Mesodermal cell (in vitro differentiated cells): Measurements from ENCODE around the gene OR2T1.
"Not testable (repeated sequence)": the region's sequence is repeated elsewhere in the genome, so short reads cannot be mapped to it uniquely, and the experiment has no call there.

ENCODE experiments used
- H3K27ac ChIP-seq: 2 replicates; pipeline ENCODE4 v1.7.0; 2013; ENCODE audit warnings: mild to moderate bottlenecking, low read depth, low read length, moderate library complexity; ENCODE audit not compliant: severe bottlenecking
- H3K36me3 ChIP-seq: 2 replicates; pipeline ENCODE4 v1.7.1; 2013; ENCODE audit warnings: mild to moderate bottlenecking, low read length, moderate library complexity; ENCODE audit not compliant: control insufficient read depth, insufficient read depth
- H3K4me1 ChIP-seq: one replicate; pipeline ENCODE4 v1.7.1; 2013; ENCODE audit warnings: mild to moderate bottlenecking, low read length; ENCODE audit not compliant: insufficient read depth, control insufficient read depth, poor library complexity, severe bottlenecking
- H3K4me3 ChIP-seq: 2 replicates; pipeline ENCODE4 v1.7.0; 2013; ENCODE audit warnings: low read length, control low read depth, mild to moderate bottlenecking; ENCODE audit not compliant: insufficient read depth, poor library complexity, severe bottlenecking; ENCODE audit errors: extremely low read depth
- H3K9me3 ChIP-seq: 2 replicates; pipeline ENCODE4 v1.7.1; 2013; ENCODE audit warnings: mild to moderate bottlenecking, low read length, moderate library complexity; ENCODE audit not compliant: control insufficient read depth
- WGBS, 2 experiments: methylation state at CpG; one replicate each; pipeline ENCODE4 v1.1.5; 2013; ENCODE audit warnings: missing lambda C conversion rate in 2 of 2; ENCODE audit not compliant: insufficient coverage in 2 of 2; 5-methylcytosine and 5-hydroxymethylcytosine counted together

Gene OR2T1

DNA sequence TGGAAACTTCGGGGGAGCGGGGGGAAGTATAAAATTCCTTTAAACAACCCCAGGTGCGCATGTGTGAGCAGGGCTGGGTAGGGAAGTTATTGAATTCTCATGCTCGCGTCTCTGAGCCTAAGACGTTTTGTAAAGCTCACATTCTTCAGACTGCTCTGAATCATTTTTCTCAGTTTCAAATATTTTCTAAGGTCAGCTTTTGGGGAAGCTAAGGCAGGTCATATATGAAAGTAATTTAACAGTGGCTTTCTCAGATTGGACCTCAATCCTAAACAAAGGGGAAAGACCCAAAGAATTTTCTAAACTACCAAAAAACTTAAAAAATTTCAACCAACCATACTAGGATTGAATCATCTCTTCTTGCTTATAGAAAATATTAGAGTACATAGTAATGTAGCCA is 32.1 kb downstream of the OR2T1 start:
- not testable (repeated sequence) for H3K27ac ChIP-seq, H3K36me3 ChIP-seq, H3K4me3 ChIP-seq, H3K9me3 ChIP-seq, H3K4me1 ChIP-seq
- no CpG with 5 or more reads among the region's 6 CpGs for WGBS, 2 experiments

DNA sequence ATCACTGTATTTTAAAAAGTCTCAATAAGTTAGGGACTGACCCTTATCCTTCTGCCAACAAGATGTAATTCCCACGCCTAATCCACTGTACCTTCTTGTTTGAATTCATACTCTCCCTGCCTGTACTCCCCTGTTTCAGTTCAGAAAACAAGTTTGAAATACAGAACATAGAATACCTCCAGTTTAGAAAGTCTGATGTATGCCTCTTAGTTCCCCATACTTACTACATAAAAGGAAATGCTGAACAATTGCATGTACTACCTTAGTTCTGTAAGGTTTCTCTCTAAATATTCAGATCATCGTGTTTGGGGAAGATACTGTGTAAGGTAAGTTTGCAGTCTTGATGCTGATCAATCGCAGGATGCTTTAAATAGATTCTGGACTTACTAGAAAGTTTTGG is 33.5 kb downstream of the OR2T1 start:
- H3K27ac ChIP-seq, H3K4me3 ChIP-seq, H3K9me3 ChIP-seq, H3K4me1 ChIP-seq, H3K36me3 ChIP-seq: not testable (repeated sequence)
- 73 to 75% methylated on average over 1 of the region's 3 CpGs for WGBS, 2 experiments

DNA sequence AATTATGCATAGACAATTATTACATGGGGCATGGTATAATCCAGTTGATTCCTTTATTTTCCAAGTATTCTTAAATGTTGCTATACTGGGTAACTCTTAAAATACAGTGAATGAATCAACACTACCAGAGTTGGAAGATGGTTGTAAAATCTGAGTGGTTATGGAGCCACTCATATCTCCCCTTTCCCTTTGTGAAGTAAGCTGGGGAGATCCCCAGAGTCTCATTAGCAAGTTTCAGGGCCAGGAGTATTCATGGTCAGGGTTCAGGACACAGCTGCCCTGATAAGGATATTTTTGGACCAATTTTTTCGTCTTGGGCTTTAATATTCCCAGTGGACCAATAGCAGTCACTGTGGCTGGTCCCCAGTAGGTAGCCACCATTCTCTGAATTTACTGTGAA is 35.8 kb downstream of the OR2T1 start:
- not testable (repeated sequence) for H3K4me1 ChIP-seq, H3K36me3 ChIP-seq, H3K9me3 ChIP-seq, H3K4me3 ChIP-seq, H3K27ac ChIP-seq
- WGBS, 2 experiments: no CpG with 5 or more reads among the region's 1 CpG

DNA sequence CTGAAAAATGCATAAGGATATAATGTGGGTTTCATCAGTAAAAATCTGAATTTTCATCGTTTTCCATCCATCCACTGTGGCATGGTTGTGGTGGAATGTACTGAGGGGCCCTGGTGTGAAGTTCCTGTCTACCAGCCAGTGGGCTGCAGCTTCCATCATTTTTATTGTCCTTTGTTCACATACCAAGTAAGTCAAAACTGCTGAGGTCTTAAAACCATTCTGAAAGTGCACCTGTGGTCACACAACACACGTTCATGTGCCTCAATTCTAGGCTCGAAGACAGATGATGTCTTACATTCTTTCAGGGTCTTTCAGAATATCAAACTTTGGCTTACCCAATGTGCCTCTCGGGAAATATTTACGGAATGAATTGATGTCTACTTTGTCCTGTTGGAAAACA is 36.4 kb downstream of the OR2T1 start:
- not testable (repeated sequence) for H3K4me1 ChIP-seq, H3K9me3 ChIP-seq, H3K4me3 ChIP-seq, H3K27ac ChIP-seq, H3K36me3 ChIP-seq
- WGBS, 2 experiments: 13 to 49% methylated on average over 1 to 2 of the region's 5 CpGs

DNA sequence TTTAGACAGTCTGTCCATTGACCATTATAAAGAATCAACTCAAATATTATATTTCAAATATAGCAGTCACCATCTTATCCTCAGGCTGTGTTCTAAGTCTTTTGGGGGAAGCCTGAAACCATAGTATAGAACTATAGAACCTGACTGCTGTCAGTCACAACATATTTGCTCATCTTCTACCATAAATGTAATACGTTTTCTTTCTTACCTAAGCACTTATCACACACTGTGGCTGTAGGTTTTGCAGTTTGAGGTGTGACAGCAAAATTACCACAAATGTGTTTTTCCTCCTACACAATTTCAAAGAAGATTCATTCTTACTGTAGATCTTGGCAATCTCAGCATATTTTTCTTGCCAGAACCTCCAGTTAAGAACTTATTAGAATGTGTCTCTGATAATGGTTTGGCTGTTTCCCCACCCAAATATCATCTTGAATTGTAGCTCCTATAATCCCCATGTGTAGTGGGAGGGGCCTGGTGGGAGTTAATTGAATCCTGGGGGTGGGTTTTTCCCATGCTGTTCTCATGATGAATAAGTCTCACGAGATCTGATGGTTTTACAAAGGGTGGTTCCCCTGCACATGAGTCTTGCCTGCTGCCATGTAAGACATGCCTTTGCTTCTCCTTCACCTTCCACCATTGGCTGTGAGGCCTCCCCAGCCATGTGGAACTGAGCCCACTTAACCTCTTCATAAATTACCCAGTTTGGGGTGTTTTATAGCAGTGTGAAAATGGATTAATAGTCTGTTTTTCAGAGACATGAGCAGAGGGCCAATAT is 39.8 kb downstream of the OR2T1 start:
- not testable (repeated sequence) for H3K4me1 ChIP-seq, H3K9me3 ChIP-seq, H3K4me3 ChIP-seq, H3K36me3 ChIP-seq, H3K27ac ChIP-seq
- no CpG with 5 or more reads among the region's 2 CpGs for WGBS, 2 experiments

DNA sequence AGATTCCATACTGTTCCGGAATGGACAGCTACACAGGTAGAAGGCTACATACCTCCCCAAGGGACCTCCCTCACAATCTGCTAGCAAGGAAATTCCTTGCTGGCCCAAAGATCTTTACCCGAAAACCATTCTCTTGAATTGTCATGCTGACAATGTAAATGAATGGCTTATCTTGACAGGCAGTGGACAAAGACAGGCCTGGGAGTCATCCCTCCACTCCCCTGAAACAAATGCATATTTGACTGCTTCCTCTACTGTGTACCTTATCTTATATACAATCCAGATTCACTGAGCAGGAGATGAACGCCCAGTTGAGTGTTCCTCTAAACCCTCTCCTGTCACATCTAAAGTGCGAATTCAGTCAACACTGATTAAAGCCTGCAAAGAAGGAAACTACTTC is 41.8 kb downstream of the OR2T1 start:
- H3K36me3 ChIP-seq, H3K4me1 ChIP-seq, H3K27ac ChIP-seq, H3K9me3 ChIP-seq, H3K4me3 ChIP-seq: not testable (repeated sequence)
- WGBS, 2 experiments: 74 to 94% methylated on average over 2 of the region's 4 CpGs

DNA sequence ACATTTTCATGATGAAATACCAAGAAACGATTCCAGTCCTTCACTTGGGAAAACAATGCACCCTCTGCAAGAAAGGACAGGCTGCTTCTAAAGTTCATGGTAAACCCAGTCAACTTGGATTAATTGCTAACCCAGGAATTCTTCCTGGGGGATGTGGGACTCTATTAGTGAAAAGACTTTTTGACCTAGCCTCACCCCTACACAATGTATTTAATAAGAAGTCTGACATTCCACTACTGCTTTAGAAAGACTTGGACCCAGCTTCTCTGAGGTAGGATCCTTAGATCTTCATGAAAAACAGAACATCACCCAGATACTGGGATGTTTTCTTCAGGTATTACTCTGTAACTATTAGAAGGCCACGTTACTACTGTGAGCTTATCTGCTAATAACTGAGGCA is 42.6 kb downstream of the OR2T1 start, which contains the start of gene OR2T2:
TSS of gene OR2T2 (plus strand) at position 239 of the 400 bp plus-strand sequence. CDS start 7,161 bp downstream, outside the sequence.
- not testable (repeated sequence) for H3K4me3 ChIP-seq, H3K4me1 ChIP-seq, H3K36me3 ChIP-seq, H3K27ac ChIP-seq, H3K9me3 ChIP-seq
- WGBS, 2 experiments: no CpG with 5 or more reads among the region's 2 CpGs

DNA sequence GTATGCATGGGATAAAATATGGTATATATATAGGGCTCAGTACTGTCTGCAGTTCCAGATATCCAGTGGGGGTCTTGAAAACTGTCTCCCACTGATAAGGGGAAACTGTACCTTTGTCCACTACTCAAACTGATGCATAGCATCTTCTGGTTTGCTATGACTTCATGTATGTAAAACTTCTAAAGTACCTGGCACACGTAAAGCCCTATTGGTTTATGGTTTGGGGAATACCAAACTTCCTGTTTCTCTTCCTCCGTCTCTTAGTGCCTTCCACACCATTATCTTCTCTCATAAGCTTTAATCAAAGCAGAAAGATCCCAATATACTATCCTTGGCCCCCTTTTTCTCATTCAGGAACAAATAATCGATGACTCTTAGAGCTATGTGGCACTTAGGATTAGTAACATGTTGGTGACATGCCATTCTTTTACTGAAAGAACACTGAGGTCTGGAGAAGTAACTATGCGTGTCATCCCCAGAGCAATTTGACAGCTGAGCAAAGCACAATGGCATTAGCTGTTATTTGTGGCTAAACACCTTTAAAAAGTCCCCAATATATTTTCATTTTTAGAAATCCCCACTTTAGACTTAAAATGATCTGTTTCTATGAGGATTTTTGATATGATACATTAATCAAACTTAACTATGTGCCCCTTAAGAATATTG is 45.7 kb downstream of the OR2T1 start:
- H3K27ac ChIP-seq, H3K9me3 ChIP-seq, H3K4me3 ChIP-seq, H3K36me3 ChIP-seq, H3K4me1 ChIP-seq: not testable (repeated sequence)
- no CpG with 5 or more reads among the region's 4 CpGs for WGBS, 2 experiments

DNA sequence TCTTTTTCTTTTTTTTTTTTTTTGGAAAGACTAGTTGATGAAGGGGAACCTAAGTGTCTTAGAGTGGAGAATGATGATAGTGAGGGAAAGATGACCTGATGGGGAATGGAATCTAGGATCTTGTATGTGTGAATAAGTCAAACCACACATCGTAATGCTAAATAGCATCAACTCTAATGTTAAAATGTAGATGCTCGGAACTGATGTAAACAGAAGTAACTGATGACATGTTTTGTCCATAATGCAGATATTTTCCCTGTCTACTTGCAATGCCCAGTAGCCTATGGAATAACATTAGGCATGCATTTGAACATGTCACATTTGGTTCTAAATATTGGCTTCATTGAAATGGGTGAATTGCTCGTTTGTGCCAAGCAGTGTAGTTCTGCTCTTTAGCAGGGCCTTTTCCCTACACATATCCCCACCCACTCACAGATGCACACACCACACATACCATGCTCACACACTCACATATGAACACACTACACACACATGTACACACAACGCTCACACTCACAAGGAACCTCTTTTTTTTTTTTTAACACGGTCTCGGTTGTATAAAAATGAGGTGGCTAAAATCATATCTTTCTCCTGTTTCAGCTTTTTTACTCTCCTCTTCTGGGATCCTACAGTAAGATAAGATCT is 47.1 kb downstream of the OR2T1 start:
- H3K36me3 ChIP-seq, H3K4me3 ChIP-seq, H3K9me3 ChIP-seq, H3K27ac ChIP-seq, H3K4me1 ChIP-seq: not testable (repeated sequence)
- WGBS, 2 experiments: no CpG with 5 or more reads among the region's 6 CpGs

DNA sequence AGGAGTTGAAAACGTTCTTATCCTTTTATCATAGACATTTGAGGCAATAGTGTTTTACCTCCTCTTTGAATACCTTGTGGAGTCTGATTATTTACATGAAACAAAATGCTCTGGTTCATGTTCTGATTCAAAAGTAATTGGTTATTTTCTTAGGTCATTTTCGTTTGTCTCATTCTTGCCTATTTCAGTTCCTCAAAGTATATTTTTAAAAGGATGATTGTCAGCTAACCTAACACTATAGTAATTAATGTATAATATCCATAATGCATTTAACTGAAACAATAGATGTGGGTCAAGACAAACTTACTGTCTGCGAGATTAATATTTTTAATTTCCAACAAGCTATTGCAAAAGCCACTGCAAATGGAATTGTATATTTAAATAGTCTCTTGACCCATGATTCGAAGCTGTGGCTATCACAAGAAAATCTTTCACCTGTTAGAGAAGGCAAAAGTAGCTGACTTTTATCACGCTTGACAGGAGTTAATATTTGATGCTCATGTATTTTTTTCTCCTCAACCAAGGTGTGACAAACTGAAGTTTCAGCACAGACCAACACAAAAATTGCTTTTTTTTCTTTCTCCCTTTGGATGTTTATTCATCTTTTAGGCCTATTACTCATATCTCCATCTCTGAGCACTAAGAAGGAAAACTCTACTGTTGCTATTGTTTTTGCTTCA is 47.8 kb downstream of the OR2T1 start:
- not testable (repeated sequence) for H3K4me1 ChIP-seq, H3K36me3 ChIP-seq, H3K27ac ChIP-seq, H3K4me3 ChIP-seq, H3K9me3 ChIP-seq
- WGBS, 2 experiments: no CpG with 5 or more reads among the region's 5 CpGs
